HEK293 (cell line): Measurements from ENCODE around the gene SSBP1.
A peak's percentile ranks its signal among the peaks of the same experiment; 100 is the strongest.

Source experiments
- CTCF ChIA-PET: fragments of 350-600 bp; formaldehyde crosslinking; extraction: SDS; loops from one replicate; lab custom pipeline; 2021; ENCODE audit warnings: antibody characterized with exemption; lab: Yijun Ruan, JAX
- POLR2A ChIA-PET: fragments of 300-600 bp; formaldehyde crosslinking; extraction: SDS; loops from one replicate; lab custom pipeline; 2020; ENCODE audit warnings: antibody characterized with exemption, inconsistent platforms; lab: Yijun Ruan, JAX
- H3K27ac ChIP-seq: fragments of 200-500 bp; sonication (Bioruptor generic); 2 replicates; pipeline ENCODE4 v1.5.1; 2014; ENCODE audit warnings: low read depth, low read length, control low read depth, inconsistent platforms; ENCODE audit errors: extremely low read depth
- H3K36me3 ChIP-seq, 2 experiments: fragments of 200-500 bp in 1 of 2; sonication (Bioruptor generic) in 1 of 2; 1 replicate in 1 of 2; 2 replicates in 1 of 2; pipeline ENCODE4 v1.5.1; 2014 to 2017; ENCODE audit warnings: inconsistent platforms in 2 of 2, low read length in 2 of 2; ENCODE audit not compliant: control insufficient read depth in 2 of 2, insufficient read depth in 1 of 2
- H3K4me1 ChIP-seq: fragments of 200-500 bp; sonication (Bioruptor generic); 2 replicates; pipeline ENCODE4 v1.5.1; 2014; ENCODE audit warnings: mild to moderate bottlenecking, low read length, inconsistent platforms; ENCODE audit not compliant: control insufficient read depth, insufficient read depth
- H3K4me3 ChIP-seq: 2 replicates; pipeline ENCODE4 v1.5.1; 2011; ENCODE audit warnings: low read depth, mild to moderate bottlenecking, control low read depth, low read length, moderate library complexity
- H3K9me3 ChIP-seq: fragments of 200-500 bp; sonication (Bioruptor generic); 2 replicates; pipeline ENCODE4 v1.5.1; 2014; ENCODE audit warnings: low read depth, low read length, inconsistent platforms; ENCODE audit not compliant: control insufficient read depth, insufficient read depth
- GFI1B ChIP-seq: fragments of 450-650 bp; formaldehyde crosslinking; IDR thresholded peaks from 2 replicates; pipeline ENCODE4 v1.5.1; 2016; ENCODE audit warnings: missing biosample characterization, missing genetic modification characterization
- OSR2 ChIP-seq: fragments of 450-650 bp; formaldehyde crosslinking; IDR thresholded peaks from 2 replicates; pipeline ENCODE4 v1.5.1; 2016; ENCODE audit warnings: missing biosample characterization, missing genetic modification characterization
- PRDM10 ChIP-seq: fragments of 450-650 bp; formaldehyde crosslinking; IDR thresholded peaks from 2 replicates; pipeline ENCODE4 v1.5.1; 2016; ENCODE audit warnings: missing biosample characterization, missing genetic modification characterization
- SCRT1 ChIP-seq: fragments of 450-650 bp; formaldehyde crosslinking; IDR thresholded peaks from 2 replicates; pipeline ENCODE4 v1.5.1; 2016; ENCODE audit warnings: missing biosample characterization, missing genetic modification characterization, borderline replicate concordance
- TCF7L2 ChIP-seq: IDR thresholded peaks from 2 replicates; pipeline ENCODE4 v1.6.1; 2011; ENCODE audit warnings: low read depth, mild to moderate bottlenecking, inconsistent platforms, low read length, moderate library complexity, borderline replicate concordance
- ZBTB17 ChIP-seq: fragments of 450-650 bp; formaldehyde crosslinking; IDR thresholded peaks from 2 replicates; pipeline ENCODE4 v1.5.1; 2016; ENCODE audit warnings: missing biosample characterization, missing genetic modification characterization
- ZBTB26 ChIP-seq: fragments of 450-650 bp; formaldehyde crosslinking; optimal IDR thresholded peaks from 2 replicates; pipeline ENCODE3; 2016; ENCODE audit warnings: missing biosample characterization, mild to moderate bottlenecking, missing genetic modification characterization
- ZFHX2 ChIP-seq: fragments of 450-650 bp; formaldehyde crosslinking; conservative IDR thresholded peaks from 2 replicates; pipeline ENCODE4 v1.5.1; 2016; ENCODE audit warnings: missing biosample characterization, missing genetic modification characterization
- ZIC2 ChIP-seq: fragments of 450-650 bp; formaldehyde crosslinking; IDR thresholded peaks from 2 replicates; pipeline ENCODE4 v1.5.1; 2016; ENCODE audit warnings: missing biosample characterization, missing genetic modification characterization
- ZNF138 ChIP-seq: fragments of 450-650 bp; formaldehyde crosslinking; IDR thresholded peaks from 2 replicates; pipeline ENCODE4 v1.5.1; 2016; ENCODE audit warnings: missing biosample characterization, missing genetic modification characterization, borderline replicate concordance
- ZNF18 ChIP-seq: fragments of 450-650 bp; formaldehyde crosslinking; IDR thresholded peaks from 2 replicates; pipeline ENCODE4 v1.5.1; 2016; ENCODE audit warnings: missing biosample characterization, missing genetic modification characterization
- ZNF214 ChIP-seq: fragments of 450-650 bp; formaldehyde crosslinking; IDR thresholded peaks from 2 replicates; pipeline ENCODE4 v1.5.1; 2017; ENCODE audit warnings: missing biosample characterization, mild to moderate bottlenecking, missing genetic modification characterization, borderline replicate concordance
- ZNF239 ChIP-seq: fragments of 450-650 bp; formaldehyde crosslinking; IDR thresholded peaks from 2 replicates; pipeline ENCODE4 v1.5.1; 2016; ENCODE audit warnings: missing biosample characterization, missing genetic modification characterization
- ZNF350 ChIP-seq: fragments of 450-650 bp; formaldehyde crosslinking; IDR thresholded peaks from 2 replicates; pipeline ENCODE4 v1.5.0; 2017; ENCODE audit warnings: missing biosample characterization, mild to moderate bottlenecking, missing genetic modification characterization
- ZNF423 ChIP-seq: fragments of 450-650 bp; formaldehyde crosslinking; IDR thresholded peaks from 2 replicates; pipeline ENCODE4 v1.5.1; 2016; ENCODE audit warnings: missing biosample characterization, missing genetic modification characterization
- ZNF558 ChIP-seq: fragments of 450-650 bp; formaldehyde crosslinking; IDR thresholded peaks from 2 replicates; pipeline ENCODE4 v1.5.1; 2016; ENCODE audit warnings: missing biosample characterization, missing genetic modification characterization
- ZNF561 ChIP-seq: fragments of 450-650 bp; IDR thresholded peaks from 2 replicates; pipeline ENCODE4 v1.5.1; 2018; ENCODE audit warnings: missing biosample characterization, missing genetic modification characterization, borderline replicate concordance
- ZNF600 ChIP-seq: fragments of 450-650 bp; formaldehyde crosslinking; IDR thresholded peaks from 2 replicates; pipeline ENCODE4 v1.5.1; 2016; ENCODE audit warnings: missing biosample characterization, missing genetic modification characterization
- ZNF670 ChIP-seq: fragments of 450-650 bp; formaldehyde crosslinking; IDR thresholded peaks from 2 replicates; pipeline ENCODE4 v1.5.1; 2016; ENCODE audit warnings: missing biosample characterization, missing genetic modification characterization, low read depth
- ZNF76 ChIP-seq: fragments of 450-650 bp; formaldehyde crosslinking; IDR thresholded peaks from 2 replicates; pipeline ENCODE4; 2016; ENCODE audit warnings: low read depth, missing biosample characterization, missing genetic modification characterization, borderline replicate concordance
- ZNF777 ChIP-seq: fragments of 450-650 bp; formaldehyde crosslinking; IDR thresholded peaks from 2 replicates; pipeline ENCODE4 v1.5.1; 2017; ENCODE audit warnings: missing biosample characterization, missing genetic modification characterization, borderline replicate concordance

Gene SSBP1

GRCh38 chr7:141702047-141702567, 36.1 kb upstream of the SSBP1 start, which contains the start of gene DENND11 (continued):
- TF ChIP-seq PRDM10 (tag by site-specific recombination) (0 out of 2 replicates have a peak, but pooled peaks have one; percentile 22), ZNF76 (tag by site-specific recombination) (0 out of 2 replicates have a peak, but pooled peaks have one; percentile 14), ZBTB26 (tag by site-specific recombination) (peak; percentile 67), ZFHX2 (tag by site-specific recombination) (peak; percentile 6; the same call in 1 of the 2 replicates), ZNF561 (tag by site-specific recombination) (0 out of 2 replicates have a peak, but pooled peaks have one; percentile 9), ZNF600 (tag by site-specific recombination) (peak; percentile 65; the same call in 1 of the 2 replicates), OSR2 (tag by site-specific recombination) (no peak), ZBTB17 (0 out of 2 replicates have a peak, but pooled peaks have one; percentile 18), ZNF777 (peak; percentile 35; the same call in 1 of the 2 replicates), ZNF239 (tag by site-specific recombination) (no peak)
- TF ChIP-seq, all 188 proteins: peak for 14

- no peak overlapping the region for H3K27ac ChIP-seq
- no peaks in the 10 kb centered on the region for H3K9me3 ChIP-seq
- ChIA-PET CTCF (interaction anchor here (0.5 to 1.0 kb wide), 2 partner anchors 34 to 113 kb away, joined by 3 to 4 read pairs; no protein-coding TSS in a partner anchor), POLR2A (interaction anchor here (1.0 kb wide), 1 partner anchor 16 kb away, joined by 3 read pairs; no protein-coding TSS in a partner anchor)
- H3K4me1 ChIP-seq = peaks cover under 1% of the 10 kb centered on the region; the same call in 1 of the 2 replicates
- TF ChIP-seq ZNF423 (tag by site-specific recombination) (no peak), ZIC2 (tag by site-specific recombination) (no peak), ZNF18 (tag by site-specific recombination) (no peak), TCF7L2 (no peak), ZNF138 (tag by site-specific recombination) (no peak), ZNF214 (tag by site-specific recombination) (no peak), ZNF350 (tag by site-specific recombination) (no peak), ZNF558 (tag by site-specific recombination) (no peak), GFI1B (no peak), SCRT1 (tag by site-specific recombination) (no peak), ZNF670 (no peak)
- no peaks in the 10 kb centered on the region for H3K36me3 ChIP-seq
- H3K4me3 ChIP-seq = no peak overlapping the region
These were observed 35.3 kb upstream of the SSBP1 start for GRCh38 chr7:141702892-141703291.
